ENCODE measurements around the gene ADA. TPM values are rescaled to one million over a fixed set of nuclear protein-coding genes. Genes with fewer than 3 reads are reported as not detected.

Gene ADA
- total and polyA plus RNA-seq, 2 of the 13 experiments (the other 11 are each of a cell fraction or from before 2014, with no cell fraction given), result 2.5 to 11.3 TPM

DNA sequence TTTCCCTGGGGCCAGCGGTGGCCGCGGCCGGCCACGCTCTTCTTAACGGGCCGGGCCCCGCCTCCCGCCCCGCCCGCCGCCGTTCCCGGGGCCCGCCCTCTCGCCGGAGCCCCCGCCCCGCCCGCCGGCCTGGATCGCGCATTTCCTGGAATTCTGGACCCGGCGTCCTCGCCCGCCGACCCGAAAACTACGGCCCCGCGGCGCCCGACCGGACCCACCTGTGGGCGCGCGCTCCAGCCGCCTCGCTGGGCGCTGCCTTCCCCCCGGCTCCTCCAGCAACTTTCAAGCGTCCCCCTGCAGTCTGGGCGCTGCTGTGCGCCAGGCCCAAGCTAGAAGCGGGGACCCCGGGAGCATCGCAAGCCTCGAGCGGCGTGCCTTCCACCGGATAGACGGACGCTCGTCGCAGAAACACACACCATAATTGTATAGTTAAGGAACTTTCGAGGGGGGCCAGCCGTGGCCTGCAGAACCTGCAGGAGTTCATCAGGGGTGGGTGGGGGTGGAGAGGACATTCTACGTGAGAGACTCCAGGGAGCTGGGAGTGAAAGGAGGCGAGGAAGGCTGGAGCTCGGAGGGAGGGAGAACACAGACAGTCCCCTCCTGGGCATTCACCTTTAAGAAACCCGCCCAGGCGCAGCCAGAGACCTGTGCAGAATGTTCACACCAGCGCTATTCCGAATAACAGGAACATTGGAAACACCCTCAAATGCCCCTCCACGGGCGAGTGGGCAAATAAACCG, at the start of gene ADA (continued):
- TF ChIP-seq ZNF564 (CRISPR knock-in tag; IDR thresholded peaks at IDR 0.05), result peak; percentile 70; the same call in 1 of the 2 replicates
- peak; percentile 29; the same call in 1 of the 2 replicates for TF ChIP-seq GATAD2A (CRISPR knock-in tag; IDR thresholded peaks at IDR 0.05)
- TF ChIP-seq SYNCRIP (IDR thresholded peaks at IDR 0.05; ENCODE audit: insufficient read depth, low read depth, low read length), result no peak
- peak; percentile 72; the same call in 1 of the 2 replicates for TF ChIP-seq ZNF235 (CRISPR knock-in tag; IDR thresholded peaks at IDR 0.05; ENCODE audit: borderline replicate concordance)
- TF ChIP-seq EZH2 (conservative IDR thresholded peaks at IDR 0.05; ENCODE audit: low read depth, low read length), result no peak
- TF ChIP-seq, protein P1, sequence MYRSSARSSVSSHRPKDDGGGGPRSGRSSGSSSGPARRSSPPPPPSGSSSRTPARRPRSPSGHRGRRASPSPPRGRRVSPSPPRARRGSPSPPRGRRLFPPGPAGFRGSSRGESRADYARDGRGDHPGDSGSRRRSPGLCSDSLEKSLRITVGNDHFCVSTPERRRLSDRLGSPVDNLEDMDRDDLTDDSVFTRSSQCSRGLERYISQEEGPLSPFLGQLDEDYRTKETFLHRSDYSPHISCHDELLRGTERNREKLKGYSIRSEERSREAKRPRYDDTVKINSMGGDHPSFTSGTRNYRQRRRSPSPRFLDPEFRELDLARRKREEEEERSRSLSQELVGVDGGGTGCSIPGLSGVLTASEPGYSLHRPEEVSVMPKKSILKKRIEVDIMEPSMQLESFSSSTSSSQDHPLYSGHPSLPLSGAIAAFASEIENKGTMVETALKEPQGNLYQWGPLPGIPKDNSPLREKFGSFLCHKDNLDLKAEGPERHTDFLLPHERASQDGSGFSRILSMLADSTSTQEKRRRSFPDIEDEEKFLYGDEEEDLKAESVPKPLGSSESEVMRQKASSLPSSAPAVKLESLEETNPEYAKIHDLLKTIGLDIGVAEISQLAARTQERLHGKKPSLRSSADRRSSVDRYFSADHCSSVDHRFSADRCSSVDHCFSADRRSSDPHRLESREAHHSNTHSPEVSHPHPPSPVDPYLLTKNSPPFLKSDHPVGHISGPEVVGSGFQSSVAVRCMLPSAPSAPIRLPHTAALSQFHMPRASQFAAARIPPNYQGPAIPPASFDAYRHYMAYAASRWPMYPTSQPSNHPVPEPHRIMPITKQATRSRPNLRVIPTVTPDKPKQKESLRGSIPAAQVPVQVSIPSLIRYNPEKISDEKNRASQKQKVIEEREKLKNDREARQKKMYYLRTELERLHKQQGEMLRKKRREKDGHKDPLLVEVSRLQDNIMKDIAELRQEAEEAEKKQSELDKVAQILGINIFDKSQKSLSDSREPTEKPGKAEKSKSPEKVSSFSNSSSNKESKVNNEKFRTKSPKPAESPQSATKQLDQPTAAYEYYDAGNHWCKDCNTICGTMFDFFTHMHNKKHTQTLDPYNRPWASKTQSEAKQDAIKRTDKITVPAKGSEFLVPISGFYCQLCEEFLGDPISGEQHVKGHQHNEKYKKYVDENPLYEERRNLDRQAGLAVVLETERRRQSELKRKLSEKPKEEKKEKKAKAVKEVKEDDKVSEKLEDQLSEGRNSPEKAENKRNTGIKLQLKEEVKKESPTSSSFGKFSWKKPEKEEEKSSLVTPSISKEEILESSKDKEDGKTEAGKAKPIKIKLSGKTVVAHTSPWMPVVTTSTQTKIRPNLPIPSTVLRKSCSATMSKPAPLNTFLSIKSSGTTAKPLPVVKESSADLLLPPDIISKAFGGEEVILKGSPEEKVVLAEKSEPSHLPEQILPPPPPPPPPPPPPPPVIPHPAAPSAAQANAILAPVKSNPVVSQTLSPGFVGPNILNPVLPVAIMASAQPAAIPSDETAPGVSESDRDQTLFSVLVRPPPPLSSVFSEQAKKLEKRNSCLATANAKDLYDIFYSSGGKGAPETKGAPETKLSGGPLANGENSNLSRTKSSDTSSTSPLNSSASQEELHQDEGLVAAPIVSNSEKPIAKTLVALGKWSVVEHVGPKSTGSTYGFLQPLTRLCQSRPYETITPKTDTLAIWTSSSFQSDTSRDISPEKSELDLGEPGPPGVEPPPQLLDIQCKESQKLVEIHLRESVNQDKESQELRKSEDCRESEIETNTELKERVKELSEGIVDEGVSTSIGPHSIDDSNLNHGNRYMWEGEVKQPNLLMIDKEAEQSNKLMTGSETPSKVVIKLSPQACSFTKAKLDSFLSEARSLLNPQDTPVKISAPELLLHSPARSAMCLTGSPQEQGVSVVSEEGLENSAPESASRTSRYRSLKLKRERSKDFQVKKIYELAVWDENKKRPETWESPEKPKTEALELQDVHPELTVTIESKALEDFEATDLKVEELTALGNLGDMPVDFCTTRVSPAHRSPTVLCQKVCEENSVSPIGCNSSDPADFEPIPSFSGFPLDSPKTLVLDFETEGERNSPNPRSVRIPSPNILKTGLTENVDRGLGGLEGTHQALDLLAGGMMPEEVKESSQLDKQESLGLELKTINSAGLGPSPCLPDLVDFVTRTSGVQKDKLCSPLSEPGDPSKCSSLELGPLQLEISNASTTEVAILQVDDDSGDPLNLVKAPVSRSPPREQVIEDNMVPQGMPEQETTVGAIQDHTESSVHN (CRISPR knock-in tag; IDR thresholded peaks at IDR 0.05), result no peak
- TF ChIP-seq, protein P2, sequence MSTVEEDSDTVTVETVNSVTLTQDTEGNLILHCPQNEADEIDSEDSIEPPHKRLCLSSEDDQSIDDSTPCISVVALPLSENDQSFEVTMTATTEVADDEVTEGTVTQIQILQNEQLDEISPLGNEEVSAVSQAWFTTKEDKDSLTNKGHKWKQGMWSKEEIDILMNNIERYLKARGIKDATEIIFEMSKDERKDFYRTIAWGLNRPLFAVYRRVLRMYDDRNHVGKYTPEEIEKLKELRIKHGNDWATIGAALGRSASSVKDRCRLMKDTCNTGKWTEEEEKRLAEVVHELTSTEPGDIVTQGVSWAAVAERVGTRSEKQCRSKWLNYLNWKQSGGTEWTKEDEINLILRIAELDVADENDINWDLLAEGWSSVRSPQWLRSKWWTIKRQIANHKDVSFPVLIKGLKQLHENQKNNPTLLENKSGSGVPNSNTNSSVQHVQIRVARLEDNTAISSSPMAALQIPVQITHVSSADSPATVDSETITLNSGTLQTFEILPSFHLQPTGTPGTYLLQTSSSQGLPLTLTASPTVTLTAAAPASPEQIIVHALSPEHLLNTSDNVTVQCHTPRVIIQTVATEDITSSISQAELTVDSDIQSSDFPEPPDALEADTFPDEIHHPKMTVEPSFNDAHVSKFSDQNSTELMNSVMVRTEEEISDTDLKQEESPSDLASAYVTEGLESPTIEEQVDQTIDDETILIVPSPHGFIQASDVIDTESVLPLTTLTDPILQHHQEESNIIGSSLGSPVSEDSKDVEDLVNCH (CRISPR knock-in tag; IDR thresholded peaks at IDR 0.05), result no peak; the same call in 1 of the 2 replicates
- TF ChIP-seq, protein P3, sequence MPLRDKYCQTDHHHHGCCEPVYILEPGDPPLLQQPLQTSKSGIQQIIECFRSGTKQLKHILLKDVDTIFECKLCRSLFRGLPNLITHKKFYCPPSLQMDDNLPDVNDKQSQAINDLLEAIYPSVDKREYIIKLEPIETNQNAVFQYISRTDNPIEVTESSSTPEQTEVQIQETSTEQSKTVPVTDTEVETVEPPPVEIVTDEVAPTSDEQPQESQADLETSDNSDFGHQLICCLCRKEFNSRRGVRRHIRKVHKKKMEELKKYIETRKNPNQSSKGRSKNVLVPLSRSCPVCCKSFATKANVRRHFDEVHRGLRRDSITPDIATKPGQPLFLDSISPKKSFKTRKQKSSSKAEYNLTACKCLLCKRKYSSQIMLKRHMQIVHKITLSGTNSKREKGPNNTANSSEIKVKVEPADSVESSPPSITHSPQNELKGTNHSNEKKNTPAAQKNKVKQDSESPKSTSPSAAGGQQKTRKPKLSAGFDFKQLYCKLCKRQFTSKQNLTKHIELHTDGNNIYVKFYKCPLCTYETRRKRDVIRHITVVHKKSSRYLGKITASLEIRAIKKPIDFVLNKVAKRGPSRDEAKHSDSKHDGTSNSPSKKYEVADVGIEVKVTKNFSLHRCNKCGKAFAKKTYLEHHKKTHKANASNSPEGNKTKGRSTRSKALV (CRISPR knock-in tag; IDR thresholded peaks at IDR 0.05), result peak; percentile 8; the same call in 1 of the 2 replicates
- TF ChIP-seq ZNF205 (CRISPR knock-in tag; IDR thresholded peaks at IDR 0.05), result no peak
- TF ChIP-seq SRF (IDR thresholded peaks at IDR 0.05; ENCODE audit: low read depth, low read length), result no peak
- peak; percentile 33 for TF ChIP-seq IKZF4 (CRISPR knock-in tag; IDR thresholded peaks at IDR 0.05; ENCODE audit: borderline replicate concordance, low read depth, not compliant biosample characterization)
- TF ChIP-seq, protein P4, sequence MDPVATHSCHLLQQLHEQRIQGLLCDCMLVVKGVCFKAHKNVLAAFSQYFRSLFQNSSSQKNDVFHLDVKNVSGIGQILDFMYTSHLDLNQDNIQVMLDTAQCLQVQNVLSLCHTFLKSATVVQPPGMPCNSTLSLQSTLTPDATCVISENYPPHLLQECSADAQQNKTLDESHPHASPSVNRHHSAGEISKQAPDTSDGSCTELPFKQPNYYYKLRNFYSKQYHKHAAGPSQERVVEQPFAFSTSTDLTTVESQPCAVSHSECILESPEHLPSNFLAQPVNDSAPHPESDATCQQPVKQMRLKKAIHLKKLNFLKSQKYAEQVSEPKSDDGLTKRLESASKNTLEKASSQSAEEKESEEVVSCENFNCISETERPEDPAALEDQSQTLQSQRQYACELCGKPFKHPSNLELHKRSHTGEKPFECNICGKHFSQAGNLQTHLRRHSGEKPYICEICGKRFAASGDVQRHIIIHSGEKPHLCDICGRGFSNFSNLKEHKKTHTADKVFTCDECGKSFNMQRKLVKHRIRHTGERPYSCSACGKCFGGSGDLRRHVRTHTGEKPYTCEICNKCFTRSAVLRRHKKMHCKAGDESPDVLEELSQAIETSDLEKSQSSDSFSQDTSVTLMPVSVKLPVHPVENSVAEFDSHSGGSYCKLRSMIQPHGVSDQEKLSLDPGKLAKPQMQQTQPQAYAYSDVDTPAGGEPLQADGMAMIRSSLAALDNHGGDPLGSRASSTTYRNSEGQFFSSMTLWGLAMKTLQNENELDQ (CRISPR knock-in tag; IDR thresholded peaks at IDR 0.05; ENCODE audit: borderline replicate concordance), result no peak

All from HepG2 (cell line).